ENCODE data around the gene AHRR. TPM values are rescaled to one million over a fixed set of nuclear protein-coding genes. Genes with fewer than 3 reads are reported as not detected.

The AHRR gene
- total RNA-seq, 1 donor from 2014 or later = 0.29 TPM

DNA sequence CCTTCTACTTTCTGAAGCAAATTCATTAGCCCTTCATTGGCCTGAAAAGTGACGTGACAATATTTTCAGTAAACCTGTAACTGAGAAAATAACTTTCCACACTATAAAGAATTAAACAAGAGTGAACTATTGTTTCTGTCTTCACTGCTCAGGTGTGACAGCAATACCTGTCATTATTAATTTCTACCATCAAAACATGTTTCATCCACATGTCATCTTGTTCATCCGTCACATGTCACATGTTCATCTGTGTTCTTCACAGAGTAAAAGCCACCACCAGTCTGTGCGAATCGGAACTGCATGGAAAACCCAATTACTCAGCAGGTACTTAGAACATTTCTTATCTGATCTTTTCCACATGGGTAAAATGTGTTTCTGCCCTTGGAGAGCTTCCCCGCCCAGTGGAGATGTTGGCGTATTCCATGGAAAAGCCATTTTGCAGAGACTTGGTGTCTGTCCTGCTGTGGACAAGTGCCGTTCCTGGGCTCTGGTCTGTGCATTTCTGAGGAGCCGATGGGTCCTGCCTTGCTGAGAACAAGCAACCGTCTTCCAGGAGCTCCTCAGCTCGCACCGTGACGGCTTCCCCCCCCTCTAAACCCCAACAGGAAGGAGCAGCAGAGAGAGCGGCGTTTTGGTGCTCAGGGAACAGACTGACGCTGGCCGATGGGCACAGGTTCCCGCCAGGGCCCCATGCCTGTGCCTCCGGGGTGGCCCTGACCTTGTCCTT lies 110.8 kb downstream of the AHRR start:
- DNase-seq (ENCODE audit: low read depth) = no peak
- no peak overlapping the region for H3K4me3 ChIP-seq (ENCODE audit: low read depth, low read length)
- TF ChIP-seq, protein P1, sequence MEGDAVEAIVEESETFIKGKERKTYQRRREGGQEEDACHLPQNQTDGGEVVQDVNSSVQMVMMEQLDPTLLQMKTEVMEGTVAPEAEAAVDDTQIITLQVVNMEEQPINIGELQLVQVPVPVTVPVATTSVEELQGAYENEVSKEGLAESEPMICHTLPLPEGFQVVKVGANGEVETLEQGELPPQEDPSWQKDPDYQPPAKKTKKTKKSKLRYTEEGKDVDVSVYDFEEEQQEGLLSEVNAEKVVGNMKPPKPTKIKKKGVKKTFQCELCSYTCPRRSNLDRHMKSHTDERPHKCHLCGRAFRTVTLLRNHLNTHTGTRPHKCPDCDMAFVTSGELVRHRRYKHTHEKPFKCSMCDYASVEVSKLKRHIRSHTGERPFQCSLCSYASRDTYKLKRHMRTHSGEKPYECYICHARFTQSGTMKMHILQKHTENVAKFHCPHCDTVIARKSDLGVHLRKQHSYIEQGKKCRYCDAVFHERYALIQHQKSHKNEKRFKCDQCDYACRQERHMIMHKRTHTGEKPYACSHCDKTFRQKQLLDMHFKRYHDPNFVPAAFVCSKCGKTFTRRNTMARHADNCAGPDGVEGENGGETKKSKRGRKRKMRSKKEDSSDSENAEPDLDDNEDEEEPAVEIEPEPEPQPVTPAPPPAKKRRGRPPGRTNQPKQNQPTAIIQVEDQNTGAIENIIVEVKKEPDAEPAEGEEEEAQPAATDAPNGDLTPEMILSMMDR (conservative IDR thresholded peaks at IDR 0.05; ENCODE audit: low read depth, low read length) = no peak

DNA sequence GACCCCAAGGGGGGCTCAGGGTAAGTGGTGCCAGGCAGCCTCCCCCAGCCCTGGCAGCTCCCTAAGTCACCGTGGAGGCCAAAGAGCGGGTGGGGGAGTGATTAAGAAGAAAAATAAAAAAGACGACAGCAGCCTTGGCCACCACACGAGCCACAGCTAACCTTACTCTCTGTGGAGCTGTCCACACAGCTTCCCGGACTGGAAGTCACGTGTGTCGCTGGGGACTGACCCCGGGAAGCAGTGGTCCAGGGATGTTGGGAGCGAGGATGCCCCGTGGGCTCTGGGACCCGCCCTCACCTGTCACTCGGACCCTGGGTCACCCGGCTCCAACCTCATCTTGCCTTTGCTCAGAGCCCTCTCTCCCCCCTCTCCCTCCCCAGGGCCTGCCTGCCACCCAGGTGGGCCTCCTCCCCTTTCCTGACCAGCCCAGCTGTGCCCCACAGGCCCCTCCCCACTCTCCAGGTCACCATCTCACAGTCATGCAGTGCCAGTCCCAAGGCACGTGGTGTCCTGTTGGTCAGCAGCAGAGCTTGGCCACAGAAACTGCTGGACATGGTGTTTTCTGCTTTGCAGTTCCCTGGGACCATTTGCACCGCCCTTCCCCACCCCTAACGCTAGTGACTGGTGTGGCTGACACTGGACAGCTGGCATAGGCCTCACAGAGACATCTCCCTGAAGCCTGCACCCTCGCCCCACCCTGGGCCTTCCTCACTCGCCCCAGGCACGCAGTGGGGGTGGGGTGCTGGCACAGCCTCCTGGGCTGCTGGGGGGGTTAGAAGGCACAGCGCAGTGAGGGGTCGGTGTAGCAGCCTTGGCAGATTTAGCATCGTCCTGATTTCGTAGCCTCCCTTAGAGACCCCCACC lies 111.6 kb downstream of the AHRR start:
- TF ChIP-seq, protein P1 (conservative IDR thresholded peaks at IDR 0.05; ENCODE audit: low read depth, low read length) = no peak
- H3K4me3 ChIP-seq (ENCODE audit: low read depth, low read length) = no peak overlapping the region
- DNase-seq (ENCODE audit: low read depth) = no peak

DNA sequence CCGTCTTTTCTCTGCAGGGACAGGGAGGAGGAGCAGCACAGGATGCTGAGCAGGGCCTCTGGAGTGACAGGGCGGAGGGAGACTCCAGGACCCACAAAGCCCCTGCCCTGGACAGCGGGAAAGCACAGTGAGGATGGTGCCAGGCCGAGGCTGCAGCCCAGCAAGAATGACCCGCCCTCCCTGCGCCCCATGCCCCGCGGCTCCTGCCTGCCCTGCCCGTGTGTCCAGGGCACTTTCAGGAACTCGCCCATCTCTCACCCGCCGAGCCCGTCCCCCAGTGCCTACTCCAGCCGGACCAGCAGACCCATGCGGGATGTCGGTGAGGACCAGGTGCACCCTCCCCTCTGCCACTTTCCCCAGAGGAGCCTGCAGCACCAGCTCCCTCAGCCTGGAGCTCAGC lies 112.3 kb downstream of the AHRR start:
- no peak for DNase-seq (ENCODE audit: low read depth)
- TF ChIP-seq, protein P1 (conservative IDR thresholded peaks at IDR 0.05; ENCODE audit: low read depth, low read length) = no peak
- no peak overlapping the region for H3K4me3 ChIP-seq (ENCODE audit: low read depth, low read length)

DNA sequence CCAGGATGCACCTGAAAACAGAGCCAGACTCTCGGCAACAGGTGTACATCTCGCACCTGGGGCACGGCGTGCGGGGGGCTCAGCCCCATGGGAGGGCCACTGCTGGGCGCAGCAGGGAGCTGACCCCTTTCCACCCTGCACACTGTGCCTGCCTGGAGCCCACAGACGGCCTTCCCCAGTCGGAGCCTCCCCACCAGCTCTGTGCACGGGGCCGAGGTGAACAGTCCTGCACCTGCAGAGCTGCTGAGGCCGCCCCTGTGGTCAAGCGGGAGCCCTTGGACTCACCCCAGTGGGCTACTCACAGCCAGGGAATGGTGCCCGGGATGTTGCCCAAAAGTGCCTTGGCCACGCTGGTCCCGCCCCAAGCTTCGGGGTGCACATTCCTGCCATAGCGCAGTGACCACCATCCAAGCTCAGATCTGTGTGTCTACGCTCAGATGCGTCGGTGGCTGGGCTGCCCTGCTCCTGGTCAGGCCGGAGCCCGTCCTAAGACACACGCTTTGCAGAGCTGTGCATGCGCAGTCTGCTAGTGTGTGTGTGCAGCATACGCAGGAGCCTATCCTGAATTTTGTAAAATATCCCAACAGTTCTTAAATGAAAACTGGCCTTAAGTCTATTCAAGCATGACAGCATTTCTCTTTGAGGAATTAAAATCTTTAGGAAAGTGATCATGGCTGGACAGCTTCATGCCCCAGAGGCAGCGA lies 113.1 kb downstream of the AHRR start:
- TF ChIP-seq, protein P1 (conservative IDR thresholded peaks at IDR 0.05; ENCODE audit: low read depth, low read length) = no peak
- no peak overlapping the region for H3K4me3 ChIP-seq (ENCODE audit: low read depth, low read length)
- no peak for DNase-seq (ENCODE audit: low read depth)

DNA sequence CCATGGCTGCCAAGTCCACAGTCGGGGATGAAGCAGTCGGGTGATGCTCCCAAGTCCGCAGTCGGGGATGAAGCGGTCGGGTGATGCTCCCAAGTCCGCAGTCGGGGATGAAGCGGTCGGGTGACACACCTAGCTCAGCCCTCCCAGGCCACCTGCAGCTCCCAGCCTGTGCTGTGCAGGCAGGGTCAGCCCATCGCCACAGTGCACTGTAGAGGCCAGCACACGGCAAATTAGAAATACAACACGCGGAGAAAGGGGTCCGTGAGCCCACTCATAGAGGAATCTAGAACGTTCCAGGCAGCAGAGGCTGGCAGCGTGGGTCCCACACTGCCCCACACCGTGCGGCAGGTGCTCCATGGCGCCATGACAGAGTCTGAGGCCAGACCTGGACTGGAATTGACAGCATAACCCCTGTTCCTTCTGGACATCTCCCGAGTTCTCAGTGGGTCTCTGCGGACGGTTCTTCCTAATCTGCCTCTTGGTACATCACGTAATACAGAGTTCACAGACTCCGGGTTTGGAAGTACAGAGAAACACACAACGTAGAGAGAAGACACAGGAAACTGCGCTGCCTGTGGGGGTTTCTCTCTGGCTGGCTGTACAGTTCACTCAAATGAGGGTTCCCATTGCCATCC lies 113.8 kb downstream of the AHRR start:
- TF ChIP-seq, protein P1 (conservative IDR thresholded peaks at IDR 0.05; ENCODE audit: low read depth, low read length) = no peak
- H3K4me3 ChIP-seq (ENCODE audit: low read depth, low read length) = no peak overlapping the region
- DNase-seq (ENCODE audit: low read depth) = no peak

DNA sequence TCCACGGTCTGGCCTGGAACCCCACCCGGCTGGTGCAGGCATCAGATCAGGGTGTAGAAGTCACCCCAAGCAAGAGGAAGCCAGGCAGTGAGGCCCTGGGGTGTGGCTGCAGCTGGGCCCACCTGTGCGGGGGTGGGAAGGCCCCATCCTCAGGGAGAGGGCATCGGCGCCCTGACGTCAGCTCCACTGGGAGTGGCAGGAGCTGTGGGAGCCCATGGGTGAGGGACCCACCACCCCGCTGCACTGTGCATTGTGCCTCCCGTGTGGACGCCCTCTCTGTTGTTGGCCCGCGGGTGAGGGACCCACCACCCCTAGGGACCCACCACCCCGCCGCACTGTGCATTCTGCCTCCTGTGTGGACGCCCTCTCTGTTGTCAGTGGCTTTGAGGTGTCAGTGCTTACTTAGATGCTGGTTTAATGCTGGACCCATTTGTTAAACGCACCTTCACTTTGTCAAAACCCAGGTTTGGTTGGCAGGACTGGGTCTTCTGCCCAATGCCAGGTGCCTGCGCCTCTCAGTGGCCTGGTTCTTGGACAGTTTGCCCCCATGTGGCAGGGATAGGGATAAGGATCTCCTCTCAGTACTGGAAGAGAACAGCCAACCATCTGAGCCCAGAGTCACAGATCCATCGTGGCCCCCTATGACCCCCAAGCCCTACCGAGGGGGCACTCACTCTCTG lies 114.6 kb downstream of the AHRR start:
- TF ChIP-seq, protein P1 (conservative IDR thresholded peaks at IDR 0.05; ENCODE audit: low read depth, low read length) = peak; percentile 59
- DNase-seq (ENCODE audit: low read depth) = no peak
- no peak overlapping the region for H3K4me3 ChIP-seq (ENCODE audit: low read depth, low read length)

Data from epithelial cell of proximal tubule (primary cell).